ENCODE data around the gene AGAP1. TPM values are rescaled to one million over a fixed set of nuclear protein-coding genes. Genes with fewer than 3 reads are reported as not detected.

The AGAP1 gene
- total RNA-seq, 2 donors from 2014 or later, result 16.1 to 40.1 TPM

DNA sequence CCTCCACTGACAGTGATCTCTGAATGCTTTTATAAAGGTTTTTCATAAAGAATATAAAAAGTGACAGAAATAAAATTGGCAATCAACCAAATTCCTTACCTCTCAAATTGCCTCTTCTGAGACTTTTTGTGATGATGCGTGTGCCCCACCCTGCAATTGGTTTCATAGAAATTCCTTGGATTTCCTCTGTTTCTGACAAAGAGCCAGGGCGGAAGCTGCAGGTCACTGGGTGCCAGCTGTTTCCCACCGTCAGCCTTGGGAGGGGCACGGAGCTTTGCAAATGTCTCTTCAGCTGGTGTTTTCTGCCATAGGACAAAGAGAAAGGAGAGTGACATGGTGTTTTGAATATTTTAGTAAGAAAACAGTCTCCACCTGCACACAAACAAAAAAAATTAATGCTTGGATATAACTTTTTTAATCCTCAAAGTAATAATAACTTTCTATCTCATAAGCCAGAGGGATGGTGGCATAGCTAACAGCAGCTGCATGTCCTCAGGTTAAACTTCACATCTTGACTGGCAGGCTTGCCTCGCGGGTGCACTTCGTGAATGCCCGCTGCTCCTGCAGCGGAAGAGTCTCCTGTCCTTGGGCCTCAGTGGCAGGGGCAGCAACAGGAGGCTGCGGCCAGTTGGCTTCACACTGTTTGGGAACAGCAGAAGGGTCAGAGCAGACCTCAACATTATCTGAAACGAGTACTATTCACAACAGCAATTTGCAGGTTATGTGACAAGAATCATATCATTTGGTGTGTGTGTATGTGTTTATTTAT lies 24.7 kb downstream of the AGAP1 start:
- Histone ChIP-seq H3K4me1 (replicated peaks) (no peaks in the 10 kb centered on the region), H3K27ac (no peak overlapping the region), H3K36me3 (no peaks in the 10 kb centered on the region), H3K9me3 (no peaks in the 10 kb centered on the region), H3K27me3 (replicated peaks; ENCODE audit: insufficient read depth) (no peaks in the 10 kb centered on the region), H3K4me3 (no peak overlapping the region)
- no peak for TF ChIP-seq POLR2AphosphoS5 (IDR thresholded peaks at IDR 0.05)
- TF ChIP-seq, protein P1, sequence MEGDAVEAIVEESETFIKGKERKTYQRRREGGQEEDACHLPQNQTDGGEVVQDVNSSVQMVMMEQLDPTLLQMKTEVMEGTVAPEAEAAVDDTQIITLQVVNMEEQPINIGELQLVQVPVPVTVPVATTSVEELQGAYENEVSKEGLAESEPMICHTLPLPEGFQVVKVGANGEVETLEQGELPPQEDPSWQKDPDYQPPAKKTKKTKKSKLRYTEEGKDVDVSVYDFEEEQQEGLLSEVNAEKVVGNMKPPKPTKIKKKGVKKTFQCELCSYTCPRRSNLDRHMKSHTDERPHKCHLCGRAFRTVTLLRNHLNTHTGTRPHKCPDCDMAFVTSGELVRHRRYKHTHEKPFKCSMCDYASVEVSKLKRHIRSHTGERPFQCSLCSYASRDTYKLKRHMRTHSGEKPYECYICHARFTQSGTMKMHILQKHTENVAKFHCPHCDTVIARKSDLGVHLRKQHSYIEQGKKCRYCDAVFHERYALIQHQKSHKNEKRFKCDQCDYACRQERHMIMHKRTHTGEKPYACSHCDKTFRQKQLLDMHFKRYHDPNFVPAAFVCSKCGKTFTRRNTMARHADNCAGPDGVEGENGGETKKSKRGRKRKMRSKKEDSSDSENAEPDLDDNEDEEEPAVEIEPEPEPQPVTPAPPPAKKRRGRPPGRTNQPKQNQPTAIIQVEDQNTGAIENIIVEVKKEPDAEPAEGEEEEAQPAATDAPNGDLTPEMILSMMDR (IDR thresholded peaks at IDR 0.05), result no peak
- no peak for TF ChIP-seq POLR2A (IDR thresholded peaks at IDR 0.05)
- DNase-seq (ENCODE audit: low spot score), result no peak
- intact Hi-C loops (cut with DNase I), result no loop called here
- 66% methylated on average over 11 of the region's 11 CpGs for WGBS

DNA sequence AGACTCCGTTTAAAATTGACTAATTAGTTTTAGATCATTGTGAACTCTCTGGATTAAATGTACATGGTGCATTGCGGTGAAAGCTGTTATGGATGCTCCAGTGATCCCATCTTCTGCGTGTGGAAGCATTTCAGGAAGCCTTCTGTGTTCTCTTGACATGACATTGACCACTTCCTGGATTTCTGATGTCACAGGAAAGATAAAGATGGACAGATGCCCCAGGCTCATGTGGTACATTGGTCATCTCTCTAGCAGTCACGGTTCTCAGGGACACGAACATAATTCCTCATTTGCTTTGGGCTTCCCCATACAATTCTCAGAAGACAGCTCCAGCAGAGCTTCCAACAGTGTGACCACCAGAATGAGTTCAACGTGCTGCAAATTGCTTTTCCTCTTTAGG lies 26.9 kb downstream of the AGAP1 start:
- intact Hi-C loops (cut with DNase I), result no loop called here
- H3K27ac ChIP-seq, result no peak overlapping the region
- no peaks in the 10 kb centered on the region for H3K4me1 ChIP-seq (replicated peaks)
- WGBS, result 87% methylated on average over 6 of the region's 6 CpGs
- H3K27me3 ChIP-seq (replicated peaks; ENCODE audit: insufficient read depth), result no peaks in the 10 kb centered on the region
- TF ChIP-seq, protein P1 (IDR thresholded peaks at IDR 0.05), result no peak
- TF ChIP-seq POLR2AphosphoS5 (IDR thresholded peaks at IDR 0.05) (no peak), POLR2A (IDR thresholded peaks at IDR 0.05) (no peak)
- no peak overlapping the region for H3K4me3 ChIP-seq
- no peaks in the 10 kb centered on the region for H3K9me3 ChIP-seq
- H3K36me3 ChIP-seq, result no peaks in the 10 kb centered on the region
- no peak for DNase-seq (ENCODE audit: low spot score)

DNA sequence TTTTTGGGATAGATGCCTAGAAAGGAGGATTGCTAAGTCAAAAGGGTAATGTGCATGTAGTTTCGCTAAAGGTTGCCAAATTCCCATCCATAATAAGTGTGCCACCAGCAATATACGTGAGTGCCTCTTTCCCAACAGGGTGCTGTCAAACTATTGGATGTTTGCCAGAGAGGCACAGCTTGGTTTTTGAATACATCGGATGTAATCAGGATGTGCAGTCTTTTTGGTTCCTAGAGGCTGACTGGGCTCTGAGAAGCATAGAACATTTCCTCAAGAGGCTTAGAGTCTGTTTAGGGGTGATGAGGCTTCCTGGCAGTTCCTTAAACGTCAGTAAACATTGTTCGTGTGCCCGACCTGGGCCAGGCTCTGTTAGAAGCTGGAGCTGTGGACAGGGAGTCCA lies 28.0 kb downstream of the AGAP1 start:
- H3K36me3 ChIP-seq, result no peaks in the 10 kb centered on the region
- intact Hi-C loops (cut with DNase I), result no loop called here
- DNase-seq (ENCODE audit: low spot score), result no peak
- WGBS, result 56% methylated on average over 6 of the region's 6 CpGs
- no peak overlapping the region for H3K27ac ChIP-seq
- H3K4me3 ChIP-seq, result no peak overlapping the region
- H3K27me3 ChIP-seq (replicated peaks; ENCODE audit: insufficient read depth), result no peaks in the 10 kb centered on the region
- no peak for TF ChIP-seq POLR2A (IDR thresholded peaks at IDR 0.05)
- no peak for TF ChIP-seq POLR2AphosphoS5 (IDR thresholded peaks at IDR 0.05)
- TF ChIP-seq, protein P1 (IDR thresholded peaks at IDR 0.05), result no peak
- H3K9me3 ChIP-seq, result no peaks in the 10 kb centered on the region
- no peaks in the 10 kb centered on the region for H3K4me1 ChIP-seq (replicated peaks)

DNA sequence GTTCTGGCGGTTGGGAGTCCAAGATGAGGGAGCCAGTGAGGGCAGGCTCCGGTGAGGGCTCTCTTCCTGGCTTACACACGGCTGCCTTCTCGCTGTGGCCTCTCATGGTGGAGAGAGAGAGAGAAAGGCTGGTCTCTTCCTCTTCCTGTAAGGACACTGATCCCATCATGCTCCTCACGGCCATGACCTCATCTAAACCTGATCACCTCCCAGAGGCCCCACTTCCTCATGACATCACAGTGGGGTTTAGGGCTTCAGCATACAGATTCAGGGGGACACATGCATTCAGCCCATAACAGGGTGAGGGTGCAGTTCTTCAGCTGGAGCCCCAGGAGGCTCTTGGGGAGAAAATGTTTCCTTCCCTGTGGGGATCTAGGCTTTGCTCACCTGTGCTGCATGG lies 29.2 kb downstream of the AGAP1 start:
- Histone ChIP-seq H3K4me3 (no peak overlapping the region), H3K4me1 (replicated peaks) (no peaks in the 10 kb centered on the region), H3K9me3 (no peaks in the 10 kb centered on the region), H3K27ac (no peak overlapping the region), H3K27me3 (replicated peaks; ENCODE audit: insufficient read depth) (no peaks in the 10 kb centered on the region), H3K36me3 (no peaks in the 10 kb centered on the region)
- intact Hi-C loops (cut with DNase I), result no loop called here
- TF ChIP-seq POLR2A (IDR thresholded peaks at IDR 0.05) (no peak), POLR2AphosphoS5 (IDR thresholded peaks at IDR 0.05) (no peak)
- TF ChIP-seq, protein P1 (IDR thresholded peaks at IDR 0.05), result no peak
- DNase-seq (ENCODE audit: low spot score), result no peak
- 92% methylated on average over 5 of the region's 5 CpGs for WGBS
